Thyroid gland (tissue), 4 donors: ENCODE results near the gene DGUOK.

Experiments used
- CTCF ChIP-seq, 6 experiments: fragments of 200-600 bp in 3 of 6; fragments of 450-650 bp in 3 of 6; sonication (generic) in 3 of 6; IDR thresholded peaks; one replicate each; pipeline ENCODE4 v1.5.1; 2016 to 2019; ENCODE audit warnings: antibody characterized with exemption in 6 of 6, mild to moderate bottlenecking in 2 of 6, inconsistent platforms in 1 of 6, moderate library complexity in 1 of 6
- POLR2A ChIP-seq, 2 donors: fragments of 450-650 bp; IDR thresholded peaks; one replicate each; pipeline ENCODE4 v1.6.1; 2017; ENCODE audit warnings: antibody characterized with exemption in 2 of 2, mild to moderate bottlenecking in 2 of 2, moderate library complexity in 1 of 2

GRCh38 chr2:73904952-73905351 is 21.7 kb upstream of the DGUOK start:
- TF ChIP-seq CTCF (IDR thresholded peaks at IDR 0.05) (no peak), POLR2A (IDR thresholded peaks at IDR 0.05) (no peak)
